ENCODE data around the gene IFNAR2.

IFNAR2 gene

DNA sequence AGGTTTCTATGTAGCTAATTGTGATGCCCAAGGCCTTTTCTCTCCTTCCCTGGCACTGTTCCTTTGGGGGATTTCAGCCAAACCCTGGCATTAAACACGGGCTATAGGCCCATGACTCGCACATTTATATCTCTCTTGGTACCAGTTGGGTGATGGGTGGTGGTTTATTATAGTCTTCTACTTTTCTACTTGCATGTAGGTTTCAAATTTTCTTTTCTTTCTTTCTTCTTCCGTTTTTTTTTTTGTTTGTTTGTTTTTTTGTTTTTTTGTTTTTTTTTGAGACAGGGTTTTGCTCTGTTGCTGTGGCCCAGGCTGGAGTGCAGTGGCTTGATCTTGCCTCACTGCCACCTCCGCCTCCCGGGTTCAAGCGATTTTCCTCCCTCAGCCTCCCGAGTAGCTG is 37.5 kb downstream of the IFNAR2 start:
- no peak for DNase-seq (ENCODE audit: low read depth in 2 of 2)

DNA sequence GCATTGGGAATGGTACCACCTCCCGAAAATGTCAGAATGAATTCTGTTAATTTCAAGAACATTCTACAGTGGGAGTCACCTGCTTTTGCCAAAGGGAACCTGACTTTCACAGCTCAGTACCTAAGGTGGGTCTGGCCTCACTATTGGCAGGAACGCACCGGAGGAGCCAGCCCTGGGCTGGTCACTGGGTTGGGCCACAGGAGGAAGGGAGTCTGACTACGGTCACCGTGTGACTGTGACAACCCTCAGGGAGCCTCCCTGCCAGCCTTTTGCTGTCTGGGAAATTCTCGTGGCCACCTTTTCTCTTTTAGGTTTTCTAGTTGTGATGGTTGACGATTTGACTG is 38.6 kb downstream of the IFNAR2 start:
- no peak for DNase-seq (ENCODE audit: low read depth in 2 of 2)

DNA sequence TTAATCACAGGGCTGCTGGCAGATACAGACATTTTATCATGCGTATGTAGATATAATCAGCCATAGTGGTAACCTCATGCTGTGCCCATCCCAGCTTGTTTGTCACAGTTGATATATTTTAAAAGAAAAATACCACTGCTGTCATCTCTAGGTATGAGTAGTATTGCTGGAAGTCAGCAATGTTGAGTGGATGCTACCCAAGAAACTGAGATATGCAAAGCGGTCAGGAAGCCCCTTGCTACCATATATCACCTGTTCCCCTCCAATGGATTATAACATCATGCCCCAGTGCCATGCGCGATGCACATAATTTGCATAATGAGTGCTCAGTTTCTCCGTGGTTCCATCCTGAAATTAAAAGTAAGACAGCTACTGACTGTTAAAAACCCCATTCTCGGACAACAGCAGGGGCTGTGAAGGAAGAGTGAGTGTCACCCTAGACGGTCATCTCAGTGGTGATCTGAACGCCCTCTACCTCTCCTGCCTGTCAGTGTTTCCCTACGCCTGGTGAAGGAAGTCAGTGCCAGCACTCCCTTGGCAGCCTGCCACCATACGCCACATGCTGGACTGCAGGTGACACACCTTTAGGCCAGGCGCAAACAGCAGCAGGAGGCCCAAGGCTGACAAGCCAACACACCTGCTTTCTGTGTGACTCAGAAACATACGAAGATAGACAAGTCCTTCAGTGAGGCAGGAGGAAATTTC is 39.2 kb downstream of the IFNAR2 start:
- DNase-seq (ENCODE audit: low read depth in 2 of 2) = peak in 1 of 2 experiments; percentile 22

DNA sequence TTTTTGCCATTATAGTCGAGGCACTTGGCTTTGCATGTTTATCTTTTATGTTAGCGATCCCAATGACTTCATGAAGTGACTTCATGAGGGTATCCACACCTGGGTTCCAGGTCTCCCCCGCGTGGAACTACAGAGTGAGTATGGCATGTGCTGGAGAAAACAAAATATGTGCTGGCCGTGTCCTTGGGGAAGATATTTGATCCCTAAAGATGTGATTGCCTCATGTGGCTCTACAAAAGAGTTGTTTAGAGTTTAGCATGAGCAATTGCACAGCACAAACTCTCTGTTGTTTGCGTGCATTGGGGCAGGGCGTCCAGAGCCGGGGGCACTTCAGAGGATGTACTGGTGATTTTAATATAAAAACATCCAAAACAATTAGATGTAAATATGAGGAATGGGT is 41.2 kb downstream of the IFNAR2 start:
- no peak for DNase-seq (ENCODE audit: low read depth in 2 of 2)

DNA sequence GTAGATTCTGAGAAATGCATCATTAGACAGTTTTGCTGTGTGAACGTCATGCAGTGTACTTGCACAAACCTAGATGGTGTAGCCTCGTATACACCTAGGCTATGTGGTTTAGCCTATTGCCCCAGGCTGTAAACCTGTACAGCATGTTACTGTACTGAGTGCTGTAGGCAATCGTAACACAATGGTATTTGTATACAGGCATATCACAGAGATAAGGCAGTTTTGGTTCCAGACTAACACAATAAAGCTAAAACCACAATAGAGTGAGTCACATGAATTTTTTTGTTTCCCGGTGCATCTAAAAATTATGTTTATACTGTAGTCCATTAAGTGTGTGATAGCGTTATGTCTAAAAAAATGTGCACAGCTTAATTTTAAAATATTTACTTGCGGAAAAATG is 43.3 kb downstream of the IFNAR2 start:
- no peak for DNase-seq (ENCODE audit: low read depth in 2 of 2)

DNA sequence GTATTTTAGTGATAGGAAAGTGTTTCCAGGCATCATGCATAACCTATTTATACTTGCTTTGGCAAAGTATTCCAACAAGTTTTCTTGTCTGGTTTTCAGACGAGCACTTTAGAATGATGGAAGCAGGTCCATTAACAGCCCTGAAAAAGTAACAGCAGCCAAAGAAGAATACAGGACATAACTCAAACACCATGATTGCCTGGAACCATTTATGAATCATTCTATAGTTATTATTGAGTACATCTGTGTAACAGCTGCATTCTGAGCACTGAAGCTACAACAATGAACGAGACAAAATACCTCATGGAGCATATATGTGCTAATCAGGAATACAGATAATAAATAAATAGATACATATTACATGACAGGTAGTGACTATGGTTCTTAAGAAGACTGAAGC is 49.0 kb downstream of the IFNAR2 start:
- DNase-seq (ENCODE audit: low read depth in 2 of 2) = no peak

DNA sequence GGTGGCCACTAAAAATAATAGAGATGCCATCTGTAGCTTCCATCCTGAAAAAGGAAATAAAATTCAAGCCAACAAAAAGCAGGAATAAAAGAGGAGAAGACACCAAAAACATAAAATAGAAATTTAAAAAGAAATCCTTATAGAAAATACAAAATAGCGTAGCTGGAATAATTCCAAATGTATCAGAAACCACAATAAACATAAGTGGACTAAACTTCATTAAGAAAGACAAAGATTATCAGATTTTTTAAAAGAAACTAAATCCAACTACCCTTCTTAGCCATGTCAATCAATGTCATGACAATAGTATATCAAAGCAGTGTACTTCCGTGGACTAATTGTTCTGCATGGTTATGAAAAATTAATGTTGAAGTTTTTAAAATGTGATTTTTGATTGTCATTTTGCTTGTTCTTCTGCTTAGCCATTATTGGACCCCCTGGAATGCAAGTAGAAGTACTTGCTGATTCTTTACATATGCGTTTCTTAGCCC is 49.6 kb downstream of the IFNAR2 start:
- no peak for DNase-seq (ENCODE audit: low read depth in 2 of 2)

Measured in stimulated activated CD4-positive, alpha-beta T cell treated with anti-CD3 and anti-CD28 coated beads, Interleukin-12 subunit alpha, Interleukin-12 subunit beta, amount 100 ng/mL, for 24 hours (primary cell).